ENCODE results near the gene CCL23. TPM values are rescaled to one million over a fixed set of nuclear protein-coding genes. Genes with fewer than 3 reads are reported as not detected.
"Not testable (repeated sequence)": the region's sequence is repeated elsewhere in the genome, so short reads cannot be mapped to it uniquely, and the experiment has no call there.

The CCL23 gene
- polyA plus RNA-seq, 3 donors, result 0.31 to 0.89 TPM; not detected in 1

DNA sequence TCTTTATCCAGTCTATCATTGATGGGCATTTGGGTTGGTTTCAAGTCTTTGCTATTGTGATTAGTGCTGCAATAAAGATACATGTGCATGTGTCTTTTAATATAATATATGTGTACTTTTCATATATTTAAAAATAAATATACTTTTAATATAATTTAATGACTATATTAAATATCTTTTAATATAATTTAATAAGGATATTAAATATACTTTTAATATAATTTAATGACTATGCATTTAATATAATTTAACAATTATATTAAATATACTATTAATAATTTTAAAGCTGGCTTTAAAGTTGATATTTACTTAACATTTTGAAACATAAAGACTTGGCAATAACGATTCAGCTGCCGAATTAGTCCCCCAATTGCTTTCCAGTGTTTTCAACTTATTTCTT, 1.2 kb downstream of the CCL23 start:
- H3K4me1 Mint-ChIP-seq, result peaks cover 23% of the 10 kb centered on the region
- DNase-seq, result no peak
- H3K9me3 Mint-ChIP-seq, result peaks cover 0 to 17% (median 8%) of the 10 kb centered on the region in 7 donors
- no peak overlapping the region for H2AFZ ChIP-seq (ENCODE audit: insufficient read depth, low read depth, low read length, poor library complexity, severe bottlenecking)
- H3K36me3 Mint-ChIP-seq, result peaks cover 8 to 20% of the 10 kb centered on the region in 2 donors
- H3K9ac ChIP-seq (ENCODE audit: insufficient read depth, low read length, poor library complexity, severe bottlenecking), result no peak overlapping the region
- TF ChIP-seq, protein P1, sequence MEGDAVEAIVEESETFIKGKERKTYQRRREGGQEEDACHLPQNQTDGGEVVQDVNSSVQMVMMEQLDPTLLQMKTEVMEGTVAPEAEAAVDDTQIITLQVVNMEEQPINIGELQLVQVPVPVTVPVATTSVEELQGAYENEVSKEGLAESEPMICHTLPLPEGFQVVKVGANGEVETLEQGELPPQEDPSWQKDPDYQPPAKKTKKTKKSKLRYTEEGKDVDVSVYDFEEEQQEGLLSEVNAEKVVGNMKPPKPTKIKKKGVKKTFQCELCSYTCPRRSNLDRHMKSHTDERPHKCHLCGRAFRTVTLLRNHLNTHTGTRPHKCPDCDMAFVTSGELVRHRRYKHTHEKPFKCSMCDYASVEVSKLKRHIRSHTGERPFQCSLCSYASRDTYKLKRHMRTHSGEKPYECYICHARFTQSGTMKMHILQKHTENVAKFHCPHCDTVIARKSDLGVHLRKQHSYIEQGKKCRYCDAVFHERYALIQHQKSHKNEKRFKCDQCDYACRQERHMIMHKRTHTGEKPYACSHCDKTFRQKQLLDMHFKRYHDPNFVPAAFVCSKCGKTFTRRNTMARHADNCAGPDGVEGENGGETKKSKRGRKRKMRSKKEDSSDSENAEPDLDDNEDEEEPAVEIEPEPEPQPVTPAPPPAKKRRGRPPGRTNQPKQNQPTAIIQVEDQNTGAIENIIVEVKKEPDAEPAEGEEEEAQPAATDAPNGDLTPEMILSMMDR (IDR thresholded peaks at IDR 0.05), result no peak
- no peak overlapping the region for H3K4me2 ChIP-seq (replicated peaks; ENCODE audit: extremely low read depth, low read length, poor library complexity, severe bottlenecking)
- intact Hi-C loops (cut with micrococcal nuclease), result loop anchor here in 1 of 2 donors (10.0 kb wide), 1 partner anchor 58 kb away; no protein-coding TSS in a partner anchor
- no peaks in the 10 kb centered on the region for H3K27me3 Mint-ChIP-seq (ENCODE audit: low read depth in 3 of 3)
- no peak overlapping the region for H3K27ac ChIP-seq (ENCODE audit: low read depth in 1 of 2, low read length in 2 of 2)
- H3K27me3 ChIP-seq (ENCODE audit: control insufficient read depth in 2 of 2, insufficient read depth in 2 of 2, low read length in 2 of 2), result no peaks in the 10 kb centered on the region
- H3K79me2 ChIP-seq (ENCODE audit: insufficient read depth, low read length), result no peaks in the 10 kb centered on the region
- H4K20me1 ChIP-seq (ENCODE audit: insufficient read depth, low read length), result no peaks in the 10 kb centered on the region
- no peak overlapping the region for H3K4me3 Mint-ChIP-seq
- peaks cover 0 to 10% of the 10 kb centered on the region in 2 donors for H3K9me3 ChIP-seq (replicated peaks in 1 of 2; ENCODE audit: control insufficient read depth in 1 of 2, insufficient read depth in 1 of 2, low read length in 2 of 2)
- no peaks in the 10 kb centered on the region for H3K36me3 ChIP-seq (replicated peaks in 1 of 2; ENCODE audit: control insufficient read depth in 1 of 2, insufficient read depth in 2 of 2, low read length in 2 of 2)
- no peak overlapping the region for H3K27ac Mint-ChIP-seq
- no peak overlapping the region for H3K4me3 ChIP-seq (replicated peaks in 1 of 3; ENCODE audit: low read depth in 2 of 3, low read length in 3 of 3)
- H3K4me1 ChIP-seq (ENCODE audit: control insufficient read depth in 1 of 2, insufficient read depth in 2 of 2, low read length in 2 of 2), result peaks cover 20 to 23% of the 10 kb centered on the region in 2 donors
- no CpG with 5 or more reads among the region's 2 CpGs for WGBS (ENCODE audit: insufficient coverage)

DNA sequence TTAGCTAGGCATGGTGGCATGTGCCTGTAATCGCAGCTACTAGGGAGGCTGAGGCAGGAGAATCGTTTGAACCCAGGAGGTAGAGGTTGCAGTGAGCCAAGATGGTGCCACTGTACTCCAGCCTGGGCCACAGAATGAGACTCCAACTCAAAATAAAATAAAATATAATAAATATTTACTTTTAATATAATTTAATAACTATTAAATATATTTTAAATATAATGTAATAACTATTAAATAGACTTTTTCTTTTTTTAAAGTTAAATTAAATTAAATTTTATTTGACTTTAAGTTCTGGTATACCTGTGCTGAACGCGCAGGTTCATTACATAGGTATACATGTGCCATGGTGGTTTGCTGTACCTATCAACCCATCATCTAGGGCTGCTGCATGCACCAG, 1.9 kb downstream of the CCL23 start:
- no CpG with 5 or more reads among the region's 4 CpGs for WGBS (ENCODE audit: insufficient coverage)

More for the DNA sequence above, 1.9 kb downstream of the CCL23 start:
- DNase-seq; H3K79me2 ChIP-seq (ENCODE audit: insufficient read depth, low read length); H2AFZ ChIP-seq (ENCODE audit: insufficient read depth, low read depth, low read length, poor library complexity, severe bottlenecking); H3K9ac ChIP-seq (ENCODE audit: insufficient read depth, low read length, poor library complexity, severe bottlenecking); H3K4me3 ChIP-seq (replicated peaks in 1 of 3; ENCODE audit: low read depth in 2 of 3, low read length in 3 of 3); H3K27me3 Mint-ChIP-seq (ENCODE audit: low read depth in 3 of 3); H3K27ac ChIP-seq (ENCODE audit: low read depth in 1 of 2, low read length in 2 of 2); H3K4me2 ChIP-seq (replicated peaks; ENCODE audit: extremely low read depth, low read length, poor library complexity, severe bottlenecking); H3K36me3 ChIP-seq (replicated peaks in 1 of 2; ENCODE audit: control insufficient read depth in 1 of 2, insufficient read depth in 2 of 2, low read length in 2 of 2); H4K20me1 ChIP-seq (ENCODE audit: insufficient read depth, low read length); H3K27me3 ChIP-seq (ENCODE audit: control insufficient read depth in 2 of 2, insufficient read depth in 2 of 2, low read length in 2 of 2); H3K4me3 Mint-ChIP-seq: not testable (repeated sequence)
- Histone ChIP-seq H3K4me1 (ENCODE audit: control insufficient read depth in 1 of 2, insufficient read depth in 2 of 2, low read length in 2 of 2) (peaks cover 20 to 23% of the 10 kb centered on the region in 2 donors), H3K9me3 (replicated peaks in 1 of 2; ENCODE audit: control insufficient read depth in 1 of 2, insufficient read depth in 1 of 2, low read length in 2 of 2) (peaks cover 0 to 10% of the 10 kb centered on the region in 2 donors)
- H3K36me3 Mint-ChIP-seq, result peaks cover 8 to 20% of the 10 kb centered on the region in 2 donors
- peaks cover 28% of the 10 kb centered on the region for H3K4me1 Mint-ChIP-seq
- peak overlapping the region in 1 of 7 donors; percentile 8 for H3K27ac Mint-ChIP-seq
- H3K9me3 Mint-ChIP-seq, result peaks cover 2 to 20% (median 8%) of the 10 kb centered on the region in 7 donors
- intact Hi-C loops (cut with micrococcal nuclease), result loop anchor here in 1 of 2 donors (10.0 kb wide), 1 partner anchor 59 kb away; no protein-coding TSS in a partner anchor

Measured in CD14-positive monocyte (primary cell).